Measurements from ENCODE around the gene HOXB6.

Gene HOXB6

GRCh38 chr17:48594538-48595277 lies 10.1 kb downstream of the HOXB6 start:
- Mint-ChIP-seq H3K4me3 (no peak overlapping the region), H3K9me3 (no peaks in the 10 kb centered on the region), H3K27ac (no peak overlapping the region), H3K36me3 (no peaks in the 10 kb centered on the region), H3K27me3 (peaks cover 100% of the 10 kb centered on the region), H3K4me1 (peaks cover 53% of the 10 kb centered on the region)
- CTCF ChIA-PET: interaction anchor here (0.5 to 3.8 kb wide), 7 partner anchors 15 to 569 kb away, joined by 3 to 29 read pairs (median 5); no protein-coding TSS in a partner anchor
- peak; percentile 21 for DNase-seq

DNA sequence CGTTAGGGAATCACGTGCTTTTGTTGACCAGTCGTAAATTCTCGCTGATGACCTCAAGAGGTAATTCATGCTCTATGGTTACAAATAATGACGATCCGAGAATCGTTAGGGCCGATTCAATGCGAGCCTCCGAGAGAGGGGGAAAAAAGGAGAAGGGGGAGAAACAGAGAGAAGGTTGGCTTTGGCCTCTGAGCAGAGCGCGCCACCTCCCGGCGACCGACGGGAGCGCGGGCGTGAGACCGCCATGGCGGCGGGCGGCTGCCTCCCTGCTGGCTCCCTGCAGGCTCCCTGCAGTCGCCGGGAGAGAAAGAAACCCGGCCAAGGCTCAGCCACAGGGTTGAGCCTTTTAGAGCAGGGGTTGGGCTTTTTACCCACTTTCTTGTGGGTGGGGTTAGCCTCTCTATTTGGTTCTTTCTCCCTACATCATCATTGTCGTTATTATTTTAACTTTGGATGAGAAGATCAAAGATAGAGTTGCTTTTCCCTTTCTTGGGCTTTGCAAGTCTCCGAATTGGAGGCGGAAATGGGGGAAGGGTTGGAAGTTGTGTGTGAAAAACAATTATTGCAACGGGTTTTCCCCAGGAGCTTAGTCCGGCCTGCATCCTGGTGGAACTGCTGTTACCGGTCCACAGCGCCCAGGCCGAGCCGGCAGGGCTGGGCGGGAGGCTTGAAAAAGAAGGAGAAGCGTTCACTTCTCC lies 10.8 kb downstream of the HOXB6 start:
- peaks cover 54% of the 10 kb centered on the region for H3K4me1 Mint-ChIP-seq
- peak; percentile 84 for DNase-seq
- H3K27me3 Mint-ChIP-seq: peaks cover 100% of the 10 kb centered on the region

DNA sequence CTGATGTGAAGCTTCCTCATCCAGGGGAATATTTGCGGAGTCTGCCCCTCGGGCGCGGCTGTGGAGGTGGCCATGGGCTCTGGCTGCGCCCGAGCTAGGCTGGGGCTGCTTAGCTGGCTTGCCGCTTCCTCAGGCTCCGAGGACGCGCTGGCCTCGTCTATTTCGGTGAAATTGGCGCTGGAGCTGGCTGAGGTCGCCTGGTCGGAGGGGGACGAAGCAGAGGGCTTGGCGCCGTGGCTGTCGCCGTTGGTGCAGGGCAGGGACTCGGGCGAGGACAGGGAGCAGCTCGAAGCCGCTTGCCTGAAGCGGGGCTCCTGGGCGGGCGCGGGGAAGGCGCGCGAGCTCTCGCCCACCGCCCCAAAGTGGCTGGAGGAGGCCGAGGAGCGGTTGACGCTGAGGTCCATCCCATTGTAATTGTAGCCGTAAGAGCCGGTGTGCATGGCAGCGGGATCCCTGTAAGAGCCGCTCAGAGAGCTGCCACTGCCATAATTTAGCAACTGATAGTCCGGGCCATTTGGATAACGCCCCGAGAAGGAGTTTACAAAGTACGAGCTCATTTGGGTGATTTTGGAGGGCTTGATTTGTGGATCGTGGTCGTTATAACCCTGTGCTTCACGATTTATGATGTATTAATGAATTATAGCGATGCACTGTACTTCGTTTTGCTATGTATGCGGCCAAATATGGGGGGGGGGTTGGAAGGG lies 11.5 kb downstream of the HOXB6 start, which contains the start of gene HOXB5:
Gene HOXB5 (minus strand): TSS at position 654 of the 704 bp plus-strand sequence. CDS start 97 bp downstream, at position 557.
- H3K27ac Mint-ChIP-seq: peak within 1 kb of the TSS; percentile 78
- H3K4me3 Mint-ChIP-seq: peak within 1 kb of the TSS; percentile 72
- CTCF ChIA-PET: interaction anchor here (0.5 to 3.8 kb wide), 38 partner anchors 8 to 567 kb away, joined by 3 to 30 read pairs (median 5); partner anchors contain the start of gene NFE2L1
- no peaks in the 10 kb centered on the region for H3K36me3 Mint-ChIP-seq
- peak; percentile 49 for DNase-seq
- H3K27me3 Mint-ChIP-seq: peaks cover 100% of the 10 kb centered on the region
- no peaks in the 10 kb centered on the region for H3K9me3 Mint-ChIP-seq
- H3K4me1 Mint-ChIP-seq: peaks cover 53% of the 10 kb centered on the region

More for the DNA sequence above, 10.8 kb downstream of the HOXB6 start:
- no peaks in the 10 kb centered on the region for H3K36me3 Mint-ChIP-seq
- peak overlapping the region; percentile 72 for H3K4me3 Mint-ChIP-seq
- no peak overlapping the region for H3K27ac Mint-ChIP-seq
- H3K9me3 Mint-ChIP-seq: no peaks in the 10 kb centered on the region
- CTCF ChIA-PET: interaction anchor here (0.6 to 3.8 kb wide), 27 partner anchors 8 to 568 kb away, joined by 3 to 30 read pairs (median 6); partner anchors contain the start of gene NFE2L1

DNA sequence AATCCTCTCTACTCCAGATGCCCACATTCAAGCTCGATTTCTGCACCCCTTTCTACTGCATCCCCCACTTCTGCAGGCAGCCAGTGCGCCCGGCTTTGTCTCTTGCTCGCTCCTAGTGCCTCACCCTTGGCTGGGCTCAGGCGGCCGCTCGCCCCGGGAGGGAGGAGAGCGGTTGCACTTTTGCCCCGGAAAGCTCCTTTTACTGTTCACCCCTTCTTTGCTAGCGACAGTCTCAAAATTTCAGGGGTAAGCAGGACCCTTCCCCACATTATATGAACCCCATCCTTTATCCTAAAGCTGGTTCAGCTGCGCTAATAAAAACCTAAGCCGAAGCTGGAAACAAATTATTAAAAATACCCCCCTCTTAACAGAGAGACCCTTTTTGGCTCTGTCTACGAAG lies 12.2 kb downstream of the HOXB6 start:
- DNase-seq: peak; percentile 47
- no peaks in the 10 kb centered on the region for H3K9me3 Mint-ChIP-seq
- peak overlapping the region; percentile 72 for H3K4me3 Mint-ChIP-seq
- H3K27me3 Mint-ChIP-seq: peaks cover 100% of the 10 kb centered on the region
- peaks cover 52% of the 10 kb centered on the region for H3K4me1 Mint-ChIP-seq
- no peaks in the 10 kb centered on the region for H3K36me3 Mint-ChIP-seq
- H3K27ac Mint-ChIP-seq: peak overlapping the region; percentile 78
- CTCF ChIA-PET: interaction anchor here (0.5 to 3.8 kb wide), 31 partner anchors 9 to 566 kb away, joined by 3 to 30 read pairs (median 6); partner anchors contain the start of gene NFE2L1

DNA sequence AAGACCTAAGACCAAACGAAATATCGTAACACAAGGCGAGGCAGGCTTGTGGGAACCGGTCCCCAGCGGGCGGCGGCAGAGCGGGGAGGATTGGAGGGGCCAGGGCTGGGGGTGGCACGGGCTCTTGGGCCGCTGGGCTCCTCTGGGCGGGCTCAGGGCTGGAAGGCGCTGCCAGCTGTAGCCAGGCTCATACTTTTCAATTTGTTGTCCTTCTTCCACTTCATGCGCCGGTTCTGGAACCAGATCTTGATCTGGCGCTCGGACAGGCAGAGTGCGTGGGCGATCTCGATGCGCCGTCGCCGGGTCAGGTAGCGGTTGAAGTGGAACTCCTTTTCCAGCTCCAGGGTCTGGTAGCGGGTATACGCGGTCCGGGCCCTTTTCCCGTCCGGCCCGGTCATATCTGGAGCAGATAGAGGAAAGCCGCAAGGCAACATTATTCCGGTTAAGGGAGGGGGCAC lies 12.7 kb downstream of the HOXB6 start:
- Mint-ChIP-seq H3K4me3 (no peak overlapping the region), H3K27me3 (peaks cover 100% of the 10 kb centered on the region), H3K36me3 (no peaks in the 10 kb centered on the region), H3K27ac (no peak overlapping the region), H3K4me1 (peaks cover 54% of the 10 kb centered on the region), H3K9me3 (no peaks in the 10 kb centered on the region)
- DNase-seq: no peak
- CTCF ChIA-PET: interaction anchor here (0.6 to 3.8 kb wide), 17 partner anchors 9 to 566 kb away, joined by 3 to 30 read pairs (median 10); no protein-coding TSS in a partner anchor

- DNase-seq: no peak
Measured at GRCh38 chr17:48591255-48592056, 13.3 kb downstream of the HOXB6 start.

DNA sequence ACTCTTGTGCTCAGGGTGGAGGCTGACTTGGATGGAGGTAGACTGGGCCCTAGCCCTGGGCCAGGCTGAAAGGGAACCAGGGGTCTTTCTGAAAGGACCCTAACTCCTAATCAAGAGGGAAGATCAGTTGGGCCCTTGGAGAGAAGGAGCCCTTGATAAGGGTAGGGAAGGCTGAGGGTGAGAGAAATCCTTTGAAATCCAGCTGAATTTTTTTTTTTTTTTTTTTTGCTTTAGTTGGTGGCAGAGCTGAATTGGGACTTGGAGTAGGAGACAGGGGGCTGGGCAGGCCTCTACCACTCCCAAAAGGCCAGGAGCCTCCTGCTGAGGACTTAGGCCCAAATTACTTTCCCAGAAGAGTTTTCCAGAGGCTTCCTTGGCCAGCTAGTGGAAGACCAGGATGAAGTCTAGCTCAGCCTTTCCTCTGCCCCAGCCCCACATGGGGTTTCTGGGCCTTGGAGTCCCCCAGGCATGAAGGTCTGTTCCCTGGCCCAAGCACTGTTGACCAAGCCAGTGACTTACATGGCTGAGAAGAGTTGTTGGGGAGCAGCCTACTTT lies 14.1 kb downstream of the HOXB6 start:
- Mint-ChIP-seq H3K9me3 (no peaks in the 10 kb centered on the region), H3K27me3 (peaks cover 100% of the 10 kb centered on the region), H3K36me3 (no peaks in the 10 kb centered on the region), H3K4me1 (peaks cover 58% of the 10 kb centered on the region), H3K4me3 (no peak overlapping the region), H3K27ac (no peak overlapping the region)
- DNase-seq: no peak
- CTCF ChIA-PET: interaction anchor here (0.7 to 3.1 kb wide), 7 partner anchors 41 to 564 kb away, joined by 3 to 15 read pairs (median 4); no protein-coding TSS in a partner anchor

More at GRCh38 chr17:48591255-48592056, 13.3 kb downstream of the HOXB6 start:
- Mint-ChIP-seq H3K4me3 (no peak overlapping the region), H3K27me3 (peaks cover 100% of the 10 kb centered on the region), H3K36me3 (no peaks in the 10 kb centered on the region), H3K4me1 (peaks cover 54% of the 10 kb centered on the region), H3K27ac (no peak overlapping the region), H3K9me3 (no peaks in the 10 kb centered on the region)
- CTCF ChIA-PET: interaction anchor here (1.8 to 3.1 kb wide), 5 partner anchors 41 to 565 kb away, joined by 4 to 30 read pairs (median 15); no protein-coding TSS in a partner anchor

DNA sequence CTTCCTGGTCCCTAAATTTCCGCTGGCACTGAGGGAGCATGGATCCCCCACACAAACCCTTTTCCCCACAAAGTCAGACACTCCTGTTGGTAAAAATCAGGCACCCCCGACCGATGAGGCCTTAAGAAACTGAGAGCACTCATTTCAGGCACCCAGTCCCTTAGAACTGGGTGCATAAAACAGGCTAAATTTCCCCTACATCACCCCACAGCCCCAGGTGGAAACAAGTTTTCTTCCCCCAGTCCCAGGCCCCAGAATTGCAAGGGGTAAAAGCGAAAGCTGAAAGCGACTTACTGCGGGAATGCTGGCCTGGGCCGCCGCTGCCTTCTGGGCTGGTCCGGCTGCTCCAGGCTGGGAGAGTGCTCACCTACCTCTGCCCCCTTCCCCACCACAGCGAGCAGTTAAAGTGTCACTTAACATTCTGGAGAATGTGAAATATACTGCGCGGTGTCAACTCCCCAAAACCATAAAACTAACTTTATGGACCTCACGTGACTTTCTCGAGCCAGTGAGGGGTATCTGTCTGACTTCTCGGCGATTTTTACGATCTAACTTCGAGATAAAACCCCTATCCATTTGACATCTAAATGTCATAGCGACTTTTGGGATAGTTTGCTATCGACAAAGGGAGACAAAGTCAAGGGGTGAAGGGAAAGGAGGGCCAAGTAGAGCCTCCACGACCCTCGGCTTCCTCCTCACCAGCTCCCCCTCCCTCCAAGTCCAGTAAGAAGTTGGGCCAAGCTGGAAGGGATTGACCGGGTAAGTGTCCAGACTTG lies 14.8 kb downstream of the HOXB6 start, which contains the start of gene HOXB3:
Gene HOXB3 (minus strand): TSS at position 411 of the 776 bp plus-strand sequence. CDS start 37,767 bp downstream, outside the sequence.
- H3K4me3 Mint-ChIP-seq: no peak within 1 kb of the TSS
- H3K27me3 Mint-ChIP-seq: peaks cover 100% of the 10 kb centered on the region
- no peaks in the 10 kb centered on the region for H3K36me3 Mint-ChIP-seq
- CTCF ChIA-PET: interaction anchor here (0.6 to 1.9 kb wide), 7 partner anchors 42 to 327 kb away, joined by 3 to 6 read pairs (median 3); no protein-coding TSS in a partner anchor
- no peak for DNase-seq
- no peak within 1 kb of the TSS for H3K27ac Mint-ChIP-seq
- no peaks in the 10 kb centered on the region for H3K9me3 Mint-ChIP-seq
- H3K4me1 Mint-ChIP-seq: peaks cover 65% of the 10 kb centered on the region

GRCh38 chr17:48589060-48589830 lies 15.5 kb downstream of the HOXB6 start:
- Mint-ChIP-seq H3K27ac (no peak overlapping the region), H3K27me3 (peaks cover 100% of the 10 kb centered on the region), H3K4me3 (no peak overlapping the region), H3K36me3 (no peaks in the 10 kb centered on the region), H3K4me1 (peaks cover 72% of the 10 kb centered on the region), H3K9me3 (no peaks in the 10 kb centered on the region)
- CTCF ChIA-PET: interaction anchor here (0.6 to 2.0 kb wide), 6 partner anchors 97 to 323 kb away, joined by 3 to 5 read pairs (median 3); no protein-coding TSS in a partner anchor
- DNase-seq: no peak

GRCh38 chr17:48588528-48588927 lies 16.3 kb downstream of the HOXB6 start:
- Mint-ChIP-seq H3K36me3 (no peaks in the 10 kb centered on the region), H3K9me3 (no peaks in the 10 kb centered on the region)

DNA sequence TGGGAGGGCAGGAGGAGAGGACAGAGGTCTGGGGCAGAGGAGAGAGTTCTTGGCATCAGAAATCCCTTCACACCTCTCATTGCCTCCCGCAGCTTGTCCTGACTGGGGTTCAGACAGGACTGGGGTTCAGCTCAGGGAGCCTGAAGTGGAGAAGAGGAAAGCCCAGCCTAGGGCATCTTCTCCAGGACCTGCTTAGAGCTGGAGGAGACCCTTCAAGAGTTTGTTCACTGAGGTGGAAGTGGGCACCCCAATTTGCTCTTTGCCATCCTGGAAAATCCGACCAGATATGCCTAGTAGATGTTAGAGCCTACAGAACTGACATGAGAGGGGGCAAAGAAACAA lies 16.7 kb downstream of the HOXB6 start:
- CTCF ChIA-PET: interaction anchor here (0.8 to 2.7 kb wide), 13 partner anchors 8 to 329 kb away, joined by 3 to 10 read pairs (median 4); no protein-coding TSS in a partner anchor
- no peak for DNase-seq
- H3K36me3 Mint-ChIP-seq: no peaks in the 10 kb centered on the region
- no peaks in the 10 kb centered on the region for H3K9me3 Mint-ChIP-seq
- H3K4me1 Mint-ChIP-seq: peaks cover 67% of the 10 kb centered on the region
- no peak overlapping the region for H3K4me3 Mint-ChIP-seq
- H3K27ac Mint-ChIP-seq: no peak overlapping the region
- peaks cover 100% of the 10 kb centered on the region for H3K27me3 Mint-ChIP-seq

More at GRCh38 chr17:48588528-48588927, 16.3 kb downstream of the HOXB6 start:
- H3K4me1 Mint-ChIP-seq: peaks cover 71% of the 10 kb centered on the region
- CTCF ChIA-PET: interaction anchor here (1.0 to 2.7 kb wide), 10 partner anchors 10 to 329 kb away, joined by 3 to 10 read pairs (median 4); no protein-coding TSS in a partner anchor
- no peak overlapping the region for H3K4me3 Mint-ChIP-seq
- peaks cover 100% of the 10 kb centered on the region for H3K27me3 Mint-ChIP-seq
- peak overlapping the region; percentile 16 for H3K27ac Mint-ChIP-seq
- no peak for DNase-seq
